GM18861 (cell line): ENCODE data around the gene PLK2.

Source experiments
- ATAC-seq: cut with Tn5 transposase; IDR thresholded peaks from one replicate; pipeline ENCODE4 v1.9.1; 2021; ENCODE audit not compliant: unreplicated experiment

Gene PLK2

DNA sequence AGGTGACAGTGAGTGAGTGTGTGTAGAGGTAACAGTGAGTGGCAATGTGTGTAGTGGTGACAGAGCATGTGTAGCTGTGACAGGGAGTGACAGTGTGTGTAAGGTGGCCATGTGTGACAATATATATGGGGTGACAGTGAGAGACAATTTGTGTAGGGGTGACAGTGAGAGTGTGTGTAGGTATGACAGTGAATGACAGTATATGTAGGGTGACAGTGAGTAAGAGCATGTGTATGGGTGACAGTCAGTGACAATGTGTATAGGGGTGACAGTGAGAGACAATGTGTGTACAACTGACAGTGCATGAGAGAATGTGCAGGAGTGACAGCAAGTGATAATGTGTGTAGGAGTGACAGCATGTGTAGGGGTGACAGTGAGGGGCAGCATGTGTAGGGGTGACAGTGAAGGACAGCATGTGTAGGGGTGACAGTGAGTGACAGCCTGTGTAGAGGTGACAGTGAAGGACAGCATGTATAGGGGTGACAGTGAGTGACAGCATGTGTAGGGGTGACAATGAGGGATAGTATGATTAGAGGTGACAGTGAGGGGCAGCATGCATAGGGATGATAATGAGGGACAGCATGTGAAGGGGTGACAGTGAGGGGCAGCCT lies 21.3 kb upstream of the PLK2 start:
- ATAC-seq: no peak

DNA sequence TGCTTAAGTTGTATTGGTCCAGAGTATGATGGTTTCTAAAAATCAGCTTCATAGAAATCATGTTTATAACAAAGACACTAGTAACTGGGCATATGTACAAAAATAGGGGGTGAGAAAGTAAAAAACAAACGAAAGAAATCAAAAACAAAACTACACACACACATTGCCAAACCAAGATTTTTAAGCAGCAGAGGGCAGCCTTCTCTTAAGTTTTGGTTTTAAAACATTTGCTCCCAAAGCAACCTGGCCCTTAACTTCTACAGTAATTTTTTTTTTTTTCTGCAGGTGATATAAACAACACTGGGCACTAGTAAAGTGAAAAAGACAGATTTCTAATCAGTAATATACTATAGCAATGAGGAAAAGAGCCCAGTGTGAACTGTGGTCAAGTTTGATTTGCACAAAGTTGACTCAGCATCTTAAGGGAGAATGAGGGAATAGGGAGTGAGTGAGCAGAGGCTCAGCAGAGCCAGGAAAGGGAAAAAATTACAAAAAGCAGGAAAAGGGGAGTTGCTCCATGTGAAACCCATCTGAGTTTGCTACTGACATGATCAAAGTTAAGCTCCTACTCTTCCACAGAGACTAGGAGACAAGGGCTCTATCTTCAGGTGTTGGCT lies 18.0 kb upstream of the PLK2 start:
- ATAC-seq: no peak

DNA sequence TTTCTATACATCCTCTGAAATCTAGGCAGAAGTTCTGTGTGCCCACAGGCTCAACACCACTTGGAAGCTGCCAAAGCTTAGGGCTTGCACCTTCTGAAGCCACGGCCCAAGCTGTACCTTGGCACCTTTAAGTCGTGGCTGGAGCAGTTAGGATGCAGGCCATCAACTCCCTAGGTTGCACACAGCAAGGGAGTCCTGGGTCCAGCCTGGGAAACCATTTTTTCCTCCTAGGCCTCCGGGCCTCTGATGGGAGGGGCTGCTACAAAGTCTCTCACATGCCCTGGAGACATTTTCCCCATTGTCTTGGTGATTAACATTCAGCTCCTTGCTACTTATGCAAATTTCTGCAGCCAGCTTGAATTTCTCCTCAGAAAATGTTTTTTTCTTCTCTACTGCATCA lies 15.5 kb upstream of the PLK2 start:
- no peak for ATAC-seq

DNA sequence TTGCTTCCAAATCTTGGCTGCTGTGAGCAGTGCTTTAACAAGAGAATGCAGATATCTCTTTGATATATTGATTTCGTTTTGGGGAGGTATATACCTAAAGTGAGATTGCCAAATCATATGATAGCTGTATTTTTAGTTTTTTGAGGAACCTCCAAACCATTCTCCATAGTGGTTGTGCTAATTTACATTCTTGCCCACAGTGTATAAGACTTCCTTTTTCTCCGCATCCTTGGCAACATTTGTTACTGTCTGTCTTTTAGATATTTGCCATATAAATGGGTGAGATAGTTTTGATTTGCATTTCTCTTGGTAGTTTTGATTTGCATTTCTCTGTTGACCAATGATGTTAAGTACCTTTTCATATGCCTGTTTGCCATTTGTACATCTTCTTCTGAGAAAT lies 10.0 kb upstream of the PLK2 start:
- no peak for ATAC-seq

DNA sequence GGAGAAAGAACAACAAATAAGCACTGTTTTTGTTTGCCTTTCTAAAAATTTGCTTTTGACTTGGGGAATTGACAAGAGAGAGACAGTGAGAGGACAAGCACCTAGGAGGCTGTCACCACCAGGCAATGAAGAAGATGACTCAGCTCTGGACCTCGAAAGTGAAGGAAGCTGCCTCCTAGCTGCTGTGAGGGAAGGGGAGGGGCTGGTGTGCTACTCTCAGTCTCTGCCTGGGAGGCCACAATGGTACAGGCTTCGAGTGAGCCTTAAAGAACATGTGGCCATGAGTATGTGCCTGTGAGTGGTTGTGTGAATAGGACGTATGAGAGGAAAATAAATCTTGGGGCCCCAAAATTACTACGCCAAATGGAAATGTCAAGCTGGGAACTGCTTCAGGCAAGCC lies 7.1 kb upstream of the PLK2 start:
- peak; percentile 96 for ATAC-seq

DNA sequence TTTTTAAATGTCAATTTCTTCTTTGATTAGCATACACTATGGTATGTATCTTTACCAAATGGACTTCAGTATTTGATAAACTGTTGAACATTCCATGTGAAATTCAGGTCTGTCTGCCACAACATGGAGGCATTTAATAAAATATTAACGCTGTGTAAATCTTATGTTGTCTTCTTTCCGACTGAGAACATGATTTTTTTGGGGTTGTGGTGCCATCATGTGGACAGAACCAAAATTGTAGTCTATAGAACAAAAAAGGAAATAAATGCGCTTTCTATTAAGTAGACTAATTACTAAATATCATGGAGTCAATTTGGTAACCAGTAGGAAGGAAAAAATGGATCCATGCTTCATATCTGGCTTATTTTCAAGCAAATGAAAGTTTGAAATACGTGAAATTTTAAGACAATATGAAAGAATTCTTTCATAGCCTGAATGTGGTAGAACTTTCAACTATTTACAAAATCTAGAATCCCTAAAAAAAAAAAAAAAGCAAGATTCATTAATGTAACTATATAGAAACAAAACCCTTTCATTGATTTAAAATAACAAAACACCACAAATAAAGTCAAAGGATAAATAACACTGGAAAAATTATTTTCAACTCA lies 2.8 kb upstream of the PLK2 start:
- ATAC-seq: peak; percentile 21

DNA sequence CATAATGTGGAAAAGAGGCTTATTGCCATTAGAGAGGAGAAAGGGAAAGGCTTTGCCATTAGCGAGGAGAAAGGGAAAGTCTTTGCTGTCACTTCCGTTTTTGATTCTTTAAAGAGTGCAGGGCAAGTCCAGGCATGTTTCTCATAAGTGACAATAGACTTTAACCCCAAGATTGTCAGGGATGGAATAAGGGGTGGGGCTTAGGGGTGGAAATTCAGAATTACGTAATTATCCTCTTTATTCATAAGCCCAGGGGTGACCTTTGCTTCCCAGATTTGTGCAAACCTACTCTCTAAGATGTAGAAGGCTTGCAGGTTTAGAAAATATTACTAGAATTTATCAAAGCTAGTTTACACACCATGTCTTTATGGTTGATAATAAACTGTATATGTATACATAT lies 2.3 kb upstream of the PLK2 start:
- no peak for ATAC-seq

DNA sequence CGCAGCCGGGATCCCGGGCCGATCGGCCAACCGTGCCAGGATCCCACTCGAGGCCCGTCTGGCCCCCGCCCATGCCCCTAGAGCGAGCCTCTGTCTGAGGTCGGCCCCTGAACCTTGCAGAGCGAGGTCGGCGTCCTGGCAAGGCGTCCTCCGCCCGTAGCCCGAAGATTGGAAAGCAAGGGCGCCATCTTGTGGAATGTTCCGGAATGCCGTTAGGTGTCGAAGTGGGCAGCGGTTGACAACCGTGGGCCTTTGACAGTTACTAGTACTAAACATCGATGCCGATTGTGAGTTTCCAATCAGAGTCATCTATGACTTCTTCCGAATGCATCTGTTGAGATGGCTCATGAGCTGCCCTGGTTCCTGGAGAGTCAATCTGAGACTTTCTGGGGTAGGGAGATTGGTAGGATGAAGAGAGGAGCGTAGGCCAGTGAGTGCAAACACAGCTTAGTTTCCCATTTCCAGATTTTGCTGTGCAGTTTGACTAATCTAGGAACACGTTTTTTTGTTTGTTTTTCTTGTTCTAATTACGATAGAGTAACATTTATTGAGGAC lies 923 bp upstream of the PLK2 start:
- ATAC-seq: peak; percentile 87

DNA sequence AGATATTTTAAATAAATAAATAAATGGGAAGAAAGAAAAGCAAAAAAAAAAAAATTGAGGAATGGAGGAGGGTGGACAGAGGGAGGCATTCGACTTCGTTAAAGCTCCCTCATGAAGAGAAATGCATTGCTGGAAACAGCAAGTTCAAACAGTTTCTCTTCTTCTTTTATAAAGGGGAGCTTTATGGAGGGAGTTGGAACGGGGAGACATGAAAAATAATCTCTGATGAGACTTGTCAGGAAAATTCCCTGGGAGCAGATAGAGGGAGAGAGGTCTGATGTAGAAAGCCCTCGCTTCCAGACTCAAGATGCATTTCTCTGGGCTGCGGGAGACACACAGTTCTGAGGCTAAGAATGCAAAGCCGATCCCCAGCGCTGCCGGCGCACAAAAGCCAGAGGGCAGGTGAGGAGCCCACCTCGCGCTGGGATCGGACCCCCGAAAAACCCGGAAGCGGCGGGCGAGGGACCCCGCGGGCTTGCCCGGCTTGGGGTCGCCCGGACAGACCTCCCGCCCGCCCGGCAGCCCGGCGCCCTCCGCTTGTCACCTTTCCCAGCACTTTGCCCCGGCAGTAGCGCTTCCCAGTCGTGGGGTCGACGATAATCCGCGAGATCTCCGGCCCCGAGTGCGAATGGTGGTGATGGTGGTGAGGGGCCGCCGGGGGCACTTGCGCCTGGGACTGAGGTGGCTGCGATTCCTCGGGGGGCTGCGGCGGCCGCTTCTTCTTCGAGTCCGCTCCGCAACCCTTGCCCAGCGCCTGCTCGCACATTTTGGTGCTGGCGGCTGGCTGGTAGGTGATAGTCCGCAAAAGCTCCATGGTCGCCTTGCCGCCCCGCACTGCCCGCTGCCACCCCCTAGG lies 512 bp downstream of the PLK2 start:
- no peak for ATAC-seq

DNA sequence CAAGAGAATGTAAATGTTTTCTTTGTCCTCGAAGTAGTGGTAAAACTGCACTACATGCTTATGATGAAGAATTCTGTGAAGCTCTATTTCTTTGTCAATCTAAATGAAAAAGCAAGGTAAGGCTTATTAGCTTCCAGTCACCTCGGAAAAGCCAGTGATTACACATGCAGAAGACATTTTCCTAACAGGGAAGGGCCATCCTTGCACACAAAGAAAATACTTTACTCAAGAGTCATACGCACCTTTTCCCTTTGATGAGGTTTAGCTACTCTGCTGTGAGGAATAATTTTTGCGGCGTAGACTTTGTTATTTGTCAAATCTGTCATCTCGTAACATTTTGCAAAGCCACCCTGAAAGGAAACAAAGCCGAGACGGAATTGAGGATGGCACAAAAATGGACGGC lies 1.1 kb downstream of the PLK2 start:
- no peak for ATAC-seq

DNA sequence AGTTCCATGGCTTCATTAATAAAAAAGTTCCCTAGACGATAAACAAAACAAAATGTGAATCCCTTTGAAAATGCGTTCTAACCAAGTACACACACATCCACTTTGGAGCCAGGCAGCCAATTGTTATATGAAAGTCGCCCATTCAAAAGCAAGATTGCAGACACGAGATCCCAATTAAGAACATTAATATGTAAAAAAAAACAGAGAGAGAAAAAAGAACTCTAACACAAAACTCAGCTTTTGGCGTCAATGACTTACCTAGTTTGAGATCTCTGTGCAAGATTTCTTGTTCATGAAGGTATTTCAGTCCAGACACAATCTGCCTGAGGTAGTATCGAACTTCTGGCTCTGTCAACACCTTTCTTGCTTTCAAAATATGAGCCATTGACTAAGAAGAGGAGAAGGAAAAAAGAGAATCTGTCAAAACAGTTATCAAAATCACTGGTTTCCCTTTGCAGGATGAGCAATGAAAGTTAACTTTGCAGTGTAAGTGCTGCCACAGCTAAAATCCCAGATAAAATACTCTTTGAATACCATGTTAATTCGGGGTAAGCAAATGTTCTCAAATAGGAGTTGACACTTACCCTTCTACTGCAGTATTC lies 1.6 kb downstream of the PLK2 start:
- ATAC-seq: no peak

DNA sequence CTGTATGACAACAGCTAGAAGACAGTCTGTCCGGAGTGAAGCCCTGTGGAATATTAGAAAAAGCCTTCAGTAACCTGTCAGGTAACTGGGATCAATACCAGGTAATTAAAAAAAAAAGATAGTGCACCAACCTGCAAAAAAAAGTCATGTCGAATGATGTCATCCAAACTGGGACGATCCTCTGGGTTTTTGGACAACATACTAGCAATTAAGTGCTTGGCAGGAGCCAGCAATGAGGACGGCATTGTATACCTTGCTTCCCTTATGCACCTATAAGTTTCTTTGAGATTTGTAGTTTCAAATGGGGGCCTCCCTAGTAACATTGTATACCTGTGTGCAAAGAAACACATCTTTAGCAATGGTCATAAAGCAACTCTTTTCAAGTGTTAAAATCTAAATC lies 2.8 kb downstream of the PLK2 start:
- no peak for ATAC-seq

DNA sequence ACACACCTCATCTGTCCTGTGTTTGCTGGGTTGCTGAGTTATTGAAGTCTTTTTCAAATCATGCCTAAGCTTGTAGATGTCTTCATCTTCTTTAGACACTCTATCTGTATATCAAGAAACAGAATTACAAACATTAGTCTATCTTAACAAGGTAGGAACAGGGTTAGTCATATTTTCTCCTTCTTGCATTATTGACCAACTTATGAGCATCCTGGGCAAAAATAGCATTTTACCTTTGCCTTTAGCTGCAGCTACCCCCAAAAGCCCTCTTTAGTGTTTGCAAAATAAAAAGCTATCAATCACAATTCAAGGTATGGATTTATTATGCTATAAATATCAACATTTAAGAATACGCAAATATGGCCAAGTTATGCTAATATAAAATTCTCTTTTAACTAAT lies 3.4 kb downstream of the PLK2 start:
- ATAC-seq: no peak

DNA sequence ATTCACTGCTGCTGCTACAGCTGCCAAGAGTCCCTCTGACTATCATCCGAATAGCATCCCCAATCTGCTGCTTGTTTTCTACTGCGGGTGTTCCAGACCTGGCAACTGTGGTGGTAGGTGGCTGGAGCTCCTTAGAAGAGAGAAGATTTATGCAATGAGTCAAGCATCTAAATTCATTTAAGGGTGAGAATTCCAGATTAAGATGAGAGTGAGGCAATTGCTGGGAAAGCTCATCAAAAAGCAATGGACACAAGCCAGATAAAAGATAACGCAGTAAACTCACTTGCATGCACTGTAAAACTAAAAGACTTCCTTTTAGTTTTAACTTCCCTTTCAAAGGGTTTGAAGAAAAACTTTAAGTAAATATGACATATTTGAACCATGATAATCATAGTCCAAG lies 3.9 kb downstream of the PLK2 start:
- no peak for ATAC-seq

DNA sequence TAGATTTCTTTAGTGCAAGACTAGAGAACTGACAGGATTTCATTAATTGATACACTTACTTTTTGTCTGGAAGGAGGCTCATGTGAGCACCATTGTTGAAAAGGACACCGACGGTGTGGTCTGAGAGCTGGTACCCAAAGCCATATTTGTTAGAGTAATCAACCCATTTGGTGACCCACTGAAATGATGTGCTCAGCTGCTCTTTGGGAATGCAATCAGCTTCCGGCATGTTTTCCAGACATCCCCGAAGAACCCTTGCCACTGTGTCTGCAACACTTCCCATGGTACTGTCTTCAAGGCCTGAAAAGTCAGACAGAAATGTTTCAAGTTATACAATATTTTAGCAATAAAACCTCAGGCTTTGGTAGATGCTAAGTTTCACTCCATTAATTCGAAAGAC lies 4.4 kb downstream of the PLK2 start:
- no peak for ATAC-seq

DNA sequence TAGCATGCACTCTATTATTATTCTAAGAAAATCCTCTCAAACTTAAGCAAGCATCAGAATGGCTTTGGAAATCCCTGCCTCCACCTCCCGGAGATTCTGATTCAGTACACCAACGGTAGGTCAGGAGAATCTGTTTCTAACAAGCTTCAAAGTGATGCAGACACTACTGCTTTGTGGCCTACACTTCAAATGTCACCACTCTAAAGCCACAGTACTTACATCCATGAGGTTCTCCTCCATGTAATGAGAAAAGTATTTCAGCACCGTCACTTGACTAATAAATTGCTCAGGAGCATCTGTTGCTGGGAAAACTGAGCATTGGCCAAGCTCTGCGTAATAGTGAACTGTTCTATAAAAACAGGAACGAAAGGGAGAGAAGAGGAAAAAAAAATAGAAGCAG lies 4.8 kb downstream of the PLK2 start:
- no peak for ATAC-seq

DNA sequence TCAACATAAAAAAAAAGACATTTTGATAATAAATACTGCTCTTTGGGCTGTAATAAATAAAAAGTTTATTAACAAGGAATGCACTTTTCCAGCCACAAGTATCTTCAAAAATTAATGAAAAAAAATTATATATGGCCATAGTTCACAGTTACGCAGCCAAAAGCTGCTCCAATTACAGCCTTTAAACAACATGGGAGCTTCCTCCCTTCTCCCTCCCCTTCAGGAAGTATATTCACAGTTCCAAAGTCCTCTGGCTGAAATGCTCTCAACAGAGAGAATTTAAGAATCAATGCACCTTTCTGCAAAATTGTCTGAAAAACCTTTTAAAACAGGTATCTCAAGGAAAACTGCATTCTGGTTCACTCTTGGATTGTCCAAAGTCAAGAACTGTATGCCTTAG lies 5.9 kb downstream of the PLK2 start:
- no peak for ATAC-seq

DNA sequence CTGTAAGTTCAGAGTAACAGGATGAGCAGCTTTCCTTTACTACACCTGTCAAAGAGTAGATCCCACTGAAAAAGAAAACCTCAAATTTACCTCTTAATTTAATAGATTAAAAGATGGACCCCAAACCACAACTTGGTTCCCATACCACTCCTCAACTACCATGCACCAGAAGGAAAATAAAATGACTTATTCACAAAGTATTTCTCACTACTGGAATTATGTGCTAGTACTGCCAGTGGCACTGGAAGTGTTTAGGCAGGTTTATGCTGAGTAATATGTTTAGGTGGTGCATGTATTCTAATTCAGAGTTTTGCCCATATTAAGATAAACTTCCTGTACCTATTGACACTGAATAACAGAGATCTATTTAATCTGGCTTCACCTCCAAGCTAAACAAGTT lies 6.6 kb downstream of the PLK2 start:
- no peak for ATAC-seq

DNA sequence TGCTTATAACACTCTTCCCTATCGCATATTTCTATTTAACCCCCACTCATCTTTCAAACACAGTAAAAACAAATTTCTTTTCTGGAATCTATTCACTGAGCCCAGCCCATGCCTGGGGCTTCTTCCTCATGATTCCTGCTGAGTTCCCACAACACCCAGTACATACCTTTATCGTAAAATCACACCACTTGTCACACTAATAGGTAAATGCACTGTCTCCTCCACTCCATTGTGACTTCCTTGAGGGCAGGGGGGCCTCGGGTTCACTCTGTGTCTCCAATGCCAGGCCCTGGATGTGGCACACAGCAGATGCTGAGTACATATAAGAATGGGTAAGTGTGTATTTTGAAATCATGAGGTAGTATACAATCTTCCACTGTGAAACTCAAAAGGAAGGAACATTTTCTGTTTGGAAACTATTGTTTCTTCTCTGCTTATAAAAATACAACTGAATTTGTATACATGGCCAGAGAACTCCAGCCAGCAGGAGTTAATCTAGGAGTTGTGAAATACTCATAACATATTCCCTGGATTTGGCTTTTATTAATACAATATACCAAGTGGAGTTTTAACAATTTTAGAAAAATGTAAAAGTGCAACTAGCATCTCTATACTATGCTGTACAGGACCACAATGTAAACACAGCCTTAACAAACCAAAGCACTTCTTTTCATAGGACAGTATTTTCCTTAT lies 7.2 kb downstream of the PLK2 start:
- ATAC-seq: no peak

DNA sequence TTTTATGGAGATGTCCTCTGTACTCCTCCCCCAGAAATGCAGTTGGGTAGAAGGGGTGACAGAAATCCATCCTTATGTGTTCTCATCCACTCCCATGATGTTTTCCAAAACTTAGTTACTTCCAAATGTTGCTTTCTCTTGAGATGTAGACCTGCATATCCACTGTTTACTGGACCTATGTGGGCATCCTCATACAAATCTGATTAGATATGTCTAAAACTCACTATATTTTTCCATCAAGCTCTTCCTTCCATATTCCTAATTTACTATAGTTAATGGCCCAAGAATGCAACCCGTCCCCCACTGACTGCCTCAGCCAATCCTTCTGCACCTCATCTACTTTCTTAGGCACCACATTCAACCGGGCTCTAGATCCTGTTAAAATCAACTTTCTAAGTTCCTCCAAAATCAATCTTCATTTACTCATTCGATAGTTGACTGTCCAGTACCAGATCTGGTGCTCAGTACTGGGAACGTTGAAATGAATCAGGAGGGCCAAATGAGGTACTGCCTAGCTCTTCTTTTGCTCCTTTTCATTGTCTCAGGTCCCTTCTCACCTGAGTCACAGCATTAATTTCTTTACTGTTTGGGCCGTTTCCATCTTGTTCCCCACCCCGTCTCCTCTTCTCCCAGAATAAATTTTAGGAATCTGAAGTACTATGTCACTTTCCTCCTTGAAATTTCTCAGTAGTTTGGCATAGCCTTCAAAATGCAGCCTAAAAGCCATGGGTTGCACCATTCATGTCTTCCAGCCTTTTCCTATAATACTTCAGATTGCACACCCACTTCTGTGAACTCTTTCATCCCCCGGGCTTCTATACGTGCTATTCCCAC lies 7.9 kb downstream of the PLK2 start:
- no peak for ATAC-seq
